Omental fat pad (tissue), 4 donors: Measurements from ENCODE around the gene UBAC1. TPM values are rescaled to one million over a fixed set of nuclear protein-coding genes. Genes with fewer than 3 reads are reported as not detected.

Source experiments
- ATAC-seq: fragments of 150-250 bp; one replicate; pipeline ENCODE4 v1.9.1; 2016; ENCODE audit warnings: mild to moderate bottlenecking, moderate library complexity; ENCODE audit not compliant: low FRiP score
- DNase-seq: peaks from one replicate; pipeline ENCODE4 v3.0.0-alpha.2; 2019; ENCODE audit warnings: low spot score
- total RNA-seq, 4 donors: library from RNA; depleted of rRNA; stranded (reverse); fragments of >200 nt; gene quantifications; one replicate each; pipeline ENCODE4 v1.1.0, GENCODE V29; 2016
- TF ChIP-seq, protein P1 (sequence below), 3 donors: fragments of 450-650 bp; IDR thresholded peaks; one replicate each; pipeline ENCODE4 v1.5.1; 2016 to 2017; ENCODE audit warnings: antibody characterized with exemption in 3 of 3, mild to moderate bottlenecking in 3 of 3, moderate library complexity in 2 of 3

UBAC1 gene
- total RNA-seq, 4 donors from 2014 or later: 28.4 to 56.7 (median 34.6) TPM

DNA sequence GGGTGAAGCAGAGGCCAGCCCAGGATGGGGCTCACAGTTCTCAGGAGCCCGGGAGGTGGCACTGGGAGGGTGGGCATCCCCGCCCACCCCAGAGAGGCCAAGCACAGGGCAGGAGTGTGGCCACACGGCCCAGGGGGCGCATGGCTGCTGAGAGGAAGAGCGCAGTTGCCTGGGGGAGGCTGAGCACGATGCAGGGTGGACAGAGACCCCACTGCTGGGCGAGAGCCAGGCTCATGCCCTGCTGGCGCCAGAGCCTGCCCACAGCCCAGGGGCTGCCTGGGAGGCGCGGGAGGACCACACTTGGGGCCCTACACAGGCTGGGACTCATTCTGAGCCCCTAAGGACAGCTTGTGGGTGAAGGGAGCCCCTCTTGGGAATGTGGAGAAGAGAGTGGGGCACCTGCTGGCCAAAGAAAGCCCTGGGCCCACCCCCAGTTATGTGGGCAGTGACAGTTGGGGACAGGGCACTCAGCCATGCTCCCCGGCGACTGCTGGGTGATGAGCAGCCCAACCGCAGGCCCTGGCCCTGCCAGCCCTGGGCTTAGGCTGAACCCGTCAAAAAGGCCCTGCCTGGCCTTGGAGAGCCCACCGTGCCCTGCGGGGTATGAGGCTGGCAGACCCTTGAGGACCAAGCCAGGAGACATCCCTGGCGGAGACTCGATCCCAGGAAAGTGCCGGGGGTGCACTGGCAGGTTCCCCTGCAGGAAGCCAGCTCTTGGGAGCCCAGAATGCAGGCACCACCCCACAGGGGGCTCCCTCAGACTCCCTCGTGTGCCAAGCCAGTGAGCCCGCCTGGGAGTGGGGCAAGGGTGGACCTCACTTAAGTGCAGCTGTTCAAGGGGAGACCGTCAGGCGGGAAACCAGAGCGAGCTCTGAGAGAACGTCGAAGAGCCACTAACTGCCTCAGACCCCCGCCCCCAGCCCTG lies 32.2 kb downstream of the UBAC1 start:
- DNase-seq: no peak
- TF ChIP-seq, protein P1, sequence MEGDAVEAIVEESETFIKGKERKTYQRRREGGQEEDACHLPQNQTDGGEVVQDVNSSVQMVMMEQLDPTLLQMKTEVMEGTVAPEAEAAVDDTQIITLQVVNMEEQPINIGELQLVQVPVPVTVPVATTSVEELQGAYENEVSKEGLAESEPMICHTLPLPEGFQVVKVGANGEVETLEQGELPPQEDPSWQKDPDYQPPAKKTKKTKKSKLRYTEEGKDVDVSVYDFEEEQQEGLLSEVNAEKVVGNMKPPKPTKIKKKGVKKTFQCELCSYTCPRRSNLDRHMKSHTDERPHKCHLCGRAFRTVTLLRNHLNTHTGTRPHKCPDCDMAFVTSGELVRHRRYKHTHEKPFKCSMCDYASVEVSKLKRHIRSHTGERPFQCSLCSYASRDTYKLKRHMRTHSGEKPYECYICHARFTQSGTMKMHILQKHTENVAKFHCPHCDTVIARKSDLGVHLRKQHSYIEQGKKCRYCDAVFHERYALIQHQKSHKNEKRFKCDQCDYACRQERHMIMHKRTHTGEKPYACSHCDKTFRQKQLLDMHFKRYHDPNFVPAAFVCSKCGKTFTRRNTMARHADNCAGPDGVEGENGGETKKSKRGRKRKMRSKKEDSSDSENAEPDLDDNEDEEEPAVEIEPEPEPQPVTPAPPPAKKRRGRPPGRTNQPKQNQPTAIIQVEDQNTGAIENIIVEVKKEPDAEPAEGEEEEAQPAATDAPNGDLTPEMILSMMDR (IDR thresholded peaks at IDR 0.05): no peak
- no peak for ATAC-seq

DNA sequence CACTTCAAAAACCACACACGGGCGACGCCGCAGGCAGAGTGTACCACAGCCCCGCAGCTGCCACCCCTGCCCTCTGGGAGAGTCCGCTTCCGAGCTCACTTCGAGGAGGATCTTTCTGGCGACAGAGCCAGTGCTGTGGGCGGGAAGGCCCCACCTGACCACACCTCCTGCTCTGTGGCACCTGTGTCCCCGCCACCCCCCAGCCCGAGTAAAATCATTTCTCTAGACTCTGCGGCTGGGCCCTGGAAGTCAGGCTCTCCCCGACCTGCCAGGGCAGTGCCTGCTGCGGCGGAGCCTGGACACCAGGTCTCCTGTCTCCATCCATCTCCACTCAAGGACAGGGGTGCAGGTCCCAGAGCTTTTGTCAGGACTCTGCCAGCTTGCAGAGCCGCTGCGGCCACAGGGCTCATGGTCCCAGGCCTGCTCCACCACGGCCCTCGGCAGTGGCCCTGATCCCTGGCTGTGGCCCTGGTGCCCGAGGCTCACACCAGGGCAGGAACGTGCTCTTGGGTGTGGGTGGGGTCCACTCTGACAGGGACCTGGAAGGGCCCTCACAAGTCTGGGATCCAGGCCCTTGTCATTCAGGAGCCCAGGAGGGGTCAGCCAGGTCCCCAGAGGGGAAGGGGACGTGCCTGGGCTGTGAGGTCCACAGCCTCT lies 33.0 kb downstream of the UBAC1 start:
- DNase-seq: no peak
- no peak for ATAC-seq
- TF ChIP-seq, protein P1 (IDR thresholded peaks at IDR 0.05): no peak

DNA sequence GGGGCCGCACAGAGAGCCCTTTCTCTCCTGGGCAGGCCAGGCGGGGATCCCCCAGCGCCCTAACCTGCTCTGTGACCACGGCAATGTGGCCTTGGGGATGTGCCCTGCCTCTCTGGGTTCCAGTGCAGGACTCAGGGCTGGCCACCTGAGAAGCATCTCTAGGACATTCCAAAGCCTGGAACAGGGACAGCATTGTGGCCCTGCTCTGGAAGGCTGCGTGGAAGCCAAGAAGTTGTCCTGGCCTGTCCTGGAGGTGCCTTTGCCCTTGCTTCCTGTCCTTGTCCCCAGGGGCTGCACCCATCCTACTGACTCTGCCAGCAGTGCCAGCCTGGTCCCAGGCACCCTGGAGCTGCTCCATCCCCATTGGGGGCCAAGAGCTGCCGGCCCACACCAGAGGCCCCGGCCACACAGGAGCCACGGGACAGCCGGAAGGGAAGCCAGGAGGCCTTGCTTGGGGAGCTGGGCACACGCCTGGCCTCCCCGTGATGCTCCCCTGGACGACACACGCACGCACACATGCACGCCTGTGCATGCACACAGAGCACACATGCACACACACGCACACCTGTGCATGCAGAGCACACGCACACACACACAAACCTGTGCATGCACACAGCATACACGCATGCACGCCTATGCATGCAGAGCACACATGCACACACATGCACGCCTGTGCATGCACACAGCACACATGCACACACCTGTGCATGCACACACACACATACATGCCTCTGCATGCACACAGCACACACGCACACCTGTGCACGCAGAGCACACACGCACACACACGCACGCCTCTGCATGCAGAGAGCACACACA lies 33.8 kb downstream of the UBAC1 start:
- TF ChIP-seq, protein P1 (IDR thresholded peaks at IDR 0.05): no peak
- DNase-seq: no peak
- ATAC-seq: no peak

DNA sequence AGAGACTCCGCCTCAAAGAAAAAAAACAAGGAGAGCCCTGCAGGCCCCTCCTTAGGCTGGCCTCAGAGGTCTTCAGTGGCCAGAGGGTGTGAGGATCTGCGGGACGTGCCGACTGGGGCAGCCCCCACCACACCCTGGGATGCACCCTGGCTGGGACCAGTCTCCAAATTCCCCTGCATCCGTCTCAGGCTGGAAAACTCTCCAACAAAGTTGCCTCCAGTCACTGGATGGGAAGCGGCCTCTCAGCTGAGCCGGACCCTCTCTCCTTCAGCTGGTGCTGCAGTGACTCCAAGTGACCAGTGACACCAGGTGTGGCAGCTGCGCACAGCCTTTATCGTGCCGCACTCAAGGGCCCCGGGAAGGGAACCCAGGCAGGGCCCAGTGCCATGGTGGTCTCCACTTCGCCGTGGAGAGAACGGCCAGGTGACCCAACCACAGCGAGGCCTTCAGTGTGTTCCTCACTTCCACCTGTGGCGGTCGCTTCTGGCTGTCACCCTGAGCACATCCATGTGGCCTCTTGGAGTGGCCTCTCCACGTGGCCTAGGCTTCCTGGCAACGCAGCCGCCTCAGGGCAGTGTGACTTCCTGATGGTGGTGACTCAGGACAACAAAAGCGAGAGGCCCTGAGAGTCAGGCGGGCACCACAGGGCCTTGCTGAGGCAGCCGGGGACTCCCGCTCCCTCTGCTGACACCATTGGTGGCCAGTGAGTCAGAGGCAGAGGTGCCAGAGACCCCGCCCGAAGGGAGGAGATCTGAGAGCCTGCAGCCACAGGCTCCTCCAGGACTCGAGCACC lies 34.6 kb downstream of the UBAC1 start:
- no peak for DNase-seq
- TF ChIP-seq, protein P1 (IDR thresholded peaks at IDR 0.05): no peak
- no peak for ATAC-seq

DNA sequence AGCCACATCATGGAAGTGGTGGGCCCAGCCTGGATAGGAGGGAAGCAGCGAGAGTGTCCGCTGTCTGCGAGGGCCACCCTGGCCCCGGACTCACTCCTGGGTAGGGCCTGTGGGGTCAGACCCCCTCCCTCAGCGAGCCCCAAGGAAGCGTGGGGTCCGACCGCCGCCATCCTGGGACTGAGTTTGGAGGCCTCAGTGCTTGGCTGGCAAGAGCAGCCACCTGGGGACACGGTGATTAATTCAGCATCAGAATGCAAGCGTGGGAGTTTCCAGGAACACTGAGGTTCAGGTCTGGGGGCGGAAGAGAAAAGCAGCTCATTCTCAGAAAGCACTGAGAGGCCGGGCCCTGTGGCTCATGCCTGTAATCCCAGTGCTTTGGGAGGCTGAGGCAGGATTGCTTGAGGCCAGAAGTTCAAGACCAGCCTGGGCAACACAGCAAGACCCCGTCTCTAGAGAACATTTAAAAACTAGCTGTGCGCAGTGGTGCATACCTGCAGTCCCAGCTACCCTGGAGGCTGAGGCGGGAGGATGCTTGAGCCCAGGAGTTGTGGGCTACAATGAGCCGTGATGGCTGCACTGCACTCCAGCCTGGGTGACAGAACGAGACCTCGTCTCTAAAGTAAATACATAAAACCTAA lies 35.6 kb downstream of the UBAC1 start:
- ATAC-seq (no peak), DNase-seq (no peak)
- TF ChIP-seq, protein P1 (IDR thresholded peaks at IDR 0.05): no peak
